ENCODE data around the gene PDGFB. TPM values are rescaled to one million over a fixed set of nuclear protein-coding genes. Genes with fewer than 3 reads are reported as not detected.

PDGFB gene
- total RNA-seq, 3 donors from 2014 or later (not counting 1 experiment from before 2014, with no cell fraction given), result 0.28 to 1.2 (median 0.31) TPM

- Histone ChIP-seq H3K9me3 (ENCODE audit: control insufficient read depth, insufficient read depth, low read length) (peaks cover 9% of the 10 kb centered on the region), H3K4me1 (ENCODE audit: control insufficient read depth, insufficient read depth, low read length) (peaks cover 37% of the 10 kb centered on the region), H3K27me3 (ENCODE audit: control insufficient read depth, insufficient read depth, low read length) (no peaks in the 10 kb centered on the region), H3K4me3 (ENCODE audit: low read length) (no peak overlapping the region), H3K36me3 (ENCODE audit: control insufficient read depth, insufficient read depth, low read length) (no peaks in the 10 kb centered on the region), H3K27ac (ENCODE audit: low read length) (no peak overlapping the region)
- DNase-seq (no peak), ATAC-seq (no peak)
- no peaks in the 10 kb centered on the region for H3K36me3 Mint-ChIP-seq
- intact Hi-C loops (cut with micrococcal nuclease), result no loop called here
- 71% methylated on average over 27 of the region's 27 CpGs for WGBS (ENCODE audit: insufficient coverage)
- no peak overlapping the region for H3K4me3 Mint-ChIP-seq
- peaks cover 11 to 18% of the 10 kb centered on the region in 2 donors for H3K4me1 Mint-ChIP-seq
- H3K27me3 Mint-ChIP-seq (ENCODE audit: low read depth in 2 of 2), result peaks cover 0 to 3% of the 10 kb centered on the region in 2 donors
- TF ChIP-seq, protein P1, sequence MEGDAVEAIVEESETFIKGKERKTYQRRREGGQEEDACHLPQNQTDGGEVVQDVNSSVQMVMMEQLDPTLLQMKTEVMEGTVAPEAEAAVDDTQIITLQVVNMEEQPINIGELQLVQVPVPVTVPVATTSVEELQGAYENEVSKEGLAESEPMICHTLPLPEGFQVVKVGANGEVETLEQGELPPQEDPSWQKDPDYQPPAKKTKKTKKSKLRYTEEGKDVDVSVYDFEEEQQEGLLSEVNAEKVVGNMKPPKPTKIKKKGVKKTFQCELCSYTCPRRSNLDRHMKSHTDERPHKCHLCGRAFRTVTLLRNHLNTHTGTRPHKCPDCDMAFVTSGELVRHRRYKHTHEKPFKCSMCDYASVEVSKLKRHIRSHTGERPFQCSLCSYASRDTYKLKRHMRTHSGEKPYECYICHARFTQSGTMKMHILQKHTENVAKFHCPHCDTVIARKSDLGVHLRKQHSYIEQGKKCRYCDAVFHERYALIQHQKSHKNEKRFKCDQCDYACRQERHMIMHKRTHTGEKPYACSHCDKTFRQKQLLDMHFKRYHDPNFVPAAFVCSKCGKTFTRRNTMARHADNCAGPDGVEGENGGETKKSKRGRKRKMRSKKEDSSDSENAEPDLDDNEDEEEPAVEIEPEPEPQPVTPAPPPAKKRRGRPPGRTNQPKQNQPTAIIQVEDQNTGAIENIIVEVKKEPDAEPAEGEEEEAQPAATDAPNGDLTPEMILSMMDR (IDR thresholded peaks at IDR 0.05), result no peak
- H3K27ac Mint-ChIP-seq, result no peak overlapping the region
- H3K9me3 Mint-ChIP-seq, result no peaks in the 10 kb centered on the region
Observed at GRCh38 chr22:39283322-39284141, 38.8 kb upstream of the PDGFB start.

DNA sequence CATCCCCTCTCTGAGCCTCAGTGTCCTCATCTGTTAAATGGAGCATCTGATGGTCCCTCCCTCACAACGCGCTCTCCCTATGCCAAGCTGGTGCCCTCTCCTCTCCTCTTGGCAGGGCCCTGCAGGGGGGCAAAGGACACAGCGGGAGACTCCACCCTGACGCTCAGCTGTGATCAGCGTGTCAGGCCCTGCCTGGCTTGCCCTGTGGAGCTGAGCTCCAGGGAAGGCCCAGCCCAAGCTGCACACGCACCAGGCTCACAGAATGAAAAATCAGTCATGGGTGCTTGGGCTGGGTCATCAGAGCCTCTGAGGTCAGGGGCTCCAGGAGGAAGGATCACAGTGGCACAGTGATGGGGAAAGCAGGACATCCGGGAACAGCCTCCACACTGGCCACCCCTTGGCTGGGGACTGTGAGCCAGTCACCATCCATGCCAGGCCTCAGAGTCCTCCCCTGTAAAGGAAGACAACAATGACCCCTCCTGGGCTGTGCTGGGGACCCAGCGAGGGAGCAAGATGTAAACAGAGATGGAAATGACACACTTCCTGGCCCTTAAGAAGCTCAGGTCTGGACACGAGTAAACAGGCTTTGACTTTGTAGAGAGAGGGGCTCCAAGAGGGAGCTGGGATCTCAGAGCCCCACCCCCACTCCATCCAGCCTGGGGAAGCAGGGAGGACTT, 38.0 kb upstream of the PDGFB start:
- no peaks in the 10 kb centered on the region for H3K36me3 ChIP-seq (ENCODE audit: control insufficient read depth, insufficient read depth, low read length)
- no peaks in the 10 kb centered on the region for H3K9me3 Mint-ChIP-seq
- ATAC-seq (peak in 1 of 3 donors; percentile 16), DNase-seq (no peak)
- H3K27ac ChIP-seq (ENCODE audit: low read length), result no peak overlapping the region
- WGBS (ENCODE audit: insufficient coverage), result 81% methylated on average over 9 of the region's 9 CpGs
- H3K36me3 Mint-ChIP-seq, result no peaks in the 10 kb centered on the region
- no peak overlapping the region for H3K4me3 Mint-ChIP-seq
- H3K9me3 ChIP-seq (ENCODE audit: control insufficient read depth, insufficient read depth, low read length), result peaks cover 9% of the 10 kb centered on the region
- intact Hi-C loops (cut with micrococcal nuclease), result no loop called here
- H3K27ac Mint-ChIP-seq, result no peak overlapping the region
- peaks cover 11 to 18% of the 10 kb centered on the region in 2 donors for H3K4me1 Mint-ChIP-seq
- H3K4me3 ChIP-seq (ENCODE audit: low read length), result no peak overlapping the region
- no peaks in the 10 kb centered on the region for H3K27me3 ChIP-seq (ENCODE audit: control insufficient read depth, insufficient read depth, low read length)
- peaks cover 0 to 3% of the 10 kb centered on the region in 2 donors for H3K27me3 Mint-ChIP-seq (ENCODE audit: low read depth in 2 of 2)
- peaks cover 37% of the 10 kb centered on the region for H3K4me1 ChIP-seq (ENCODE audit: control insufficient read depth, insufficient read depth, low read length)
- TF ChIP-seq, protein P1 (IDR thresholded peaks at IDR 0.05), result no peak

DNA sequence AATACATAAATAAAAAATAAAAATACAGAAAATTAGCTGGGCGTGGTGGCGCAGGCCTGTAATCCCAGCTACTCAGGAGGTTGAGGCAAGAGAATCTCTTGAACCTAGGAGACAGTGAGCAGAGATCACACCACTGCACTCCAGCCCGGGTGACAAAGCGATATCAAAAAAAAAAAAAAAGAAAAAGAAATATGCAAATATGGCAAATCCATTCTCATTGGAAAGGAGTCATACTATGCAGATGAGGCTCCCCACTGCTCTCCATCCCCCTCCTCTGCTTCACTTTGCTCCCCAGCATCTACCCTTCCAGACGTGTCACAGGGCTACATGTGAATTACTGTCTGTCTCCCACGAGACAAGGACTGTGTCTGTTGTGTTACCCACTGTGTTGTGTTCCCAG, 36.3 kb upstream of the PDGFB start:
- intact Hi-C loops (cut with micrococcal nuclease), result no loop called here
- H3K4me1 ChIP-seq (ENCODE audit: control insufficient read depth, insufficient read depth, low read length), result peaks cover 24% of the 10 kb centered on the region
- no peak overlapping the region for H3K4me3 ChIP-seq (ENCODE audit: low read length)

More for the DNA sequence above, 36.3 kb upstream of the PDGFB start:
- no peak overlapping the region for H3K27ac ChIP-seq (ENCODE audit: low read length)
- no peaks in the 10 kb centered on the region for H3K27me3 ChIP-seq (ENCODE audit: control insufficient read depth, insufficient read depth, low read length)
- H3K27ac Mint-ChIP-seq, result no peak overlapping the region
- peaks cover 12% of the 10 kb centered on the region for H3K9me3 ChIP-seq (ENCODE audit: control insufficient read depth, insufficient read depth, low read length)
- peaks cover 0 to 13% of the 10 kb centered on the region in 2 donors for H3K27me3 Mint-ChIP-seq (ENCODE audit: low read depth in 2 of 2)
- TF ChIP-seq, protein P1 (IDR thresholded peaks at IDR 0.05), result no peak
- ATAC-seq, result no peak
- DNase-seq, result no peak
- H3K4me3 Mint-ChIP-seq, result no peak overlapping the region
- H3K9me3 Mint-ChIP-seq, result no peaks in the 10 kb centered on the region
- H3K36me3 ChIP-seq (ENCODE audit: control insufficient read depth, insufficient read depth, low read length), result no peaks in the 10 kb centered on the region
- no peaks in the 10 kb centered on the region for H3K36me3 Mint-ChIP-seq
- 79% methylated on average over 6 of the region's 6 CpGs for WGBS (ENCODE audit: insufficient coverage)
- peaks cover 0 to 6% of the 10 kb centered on the region in 2 donors for H3K4me1 Mint-ChIP-seq
